Measurements from ENCODE around the gene CAV2.
A peak's percentile ranks its signal among the peaks of the same experiment; 100 is the strongest.

The CAV2 gene

GRCh38 chr7:116538138-116538537, 38.6 kb downstream of the CAV2 start:
- Histone ChIP-seq H3K27me3 (ENCODE audit: control insufficient read depth, insufficient read depth, low read length) (no peaks in the 10 kb centered on the region), H3K9ac (ENCODE audit: low read depth, low read length) (no peak overlapping the region), H3K4me3 (ENCODE audit: low read length) (no peak overlapping the region), H3K36me3 (ENCODE audit: insufficient read depth, low read length) (peaks cover 92% of the 10 kb centered on the region), H3K4me1 (ENCODE audit: control insufficient read depth, insufficient read depth, low read length) (peaks cover 77% of the 10 kb centered on the region), H3K4me2 (ENCODE audit: low read length) (no peak overlapping the region), H3K9me3 (replicated peaks; ENCODE audit: low read length) (no peaks in the 10 kb centered on the region)

GRCh38 chr7:116539879-116540278, 40.3 kb downstream of the CAV2 start:
- no peaks in the 10 kb centered on the region for H3K9me3 ChIP-seq (replicated peaks; ENCODE audit: low read length)
- H3K4me3 ChIP-seq (ENCODE audit: low read length) = no peak overlapping the region
- peaks cover 88% of the 10 kb centered on the region for H3K4me1 ChIP-seq (ENCODE audit: control insufficient read depth, insufficient read depth, low read length)
- H3K36me3 ChIP-seq (ENCODE audit: insufficient read depth, low read length) = peaks cover 96% of the 10 kb centered on the region
- peak overlapping the region; percentile 3 for H3K4me2 ChIP-seq (ENCODE audit: low read length)
- H3K27me3 ChIP-seq (ENCODE audit: control insufficient read depth, insufficient read depth, low read length) = no peaks in the 10 kb centered on the region
- H3K9ac ChIP-seq (ENCODE audit: low read depth, low read length) = peak overlapping the region; percentile 4

GRCh38 chr7:116540743-116541142, 41.2 kb downstream of the CAV2 start:
- Histone ChIP-seq H3K9me3 (replicated peaks; ENCODE audit: low read length) (no peaks in the 10 kb centered on the region), H3K36me3 (ENCODE audit: insufficient read depth, low read length) (peaks cover 96% of the 10 kb centered on the region)

GRCh38 chr7:116541951-116542350, 42.4 kb downstream of the CAV2 start:
- Histone ChIP-seq H3K4me2 (ENCODE audit: low read length) (peak overlapping the region; percentile 6), H3K36me3 (ENCODE audit: insufficient read depth, low read length) (peaks cover 96% of the 10 kb centered on the region), H3K9me3 (replicated peaks; ENCODE audit: low read length) (no peaks in the 10 kb centered on the region), H3K4me3 (ENCODE audit: low read length) (no peak overlapping the region), H3K9ac (ENCODE audit: low read depth, low read length) (peak overlapping the region; percentile 37), H3K27me3 (ENCODE audit: control insufficient read depth, insufficient read depth, low read length) (no peaks in the 10 kb centered on the region), H3K4me1 (ENCODE audit: control insufficient read depth, insufficient read depth, low read length) (peaks cover 90% of the 10 kb centered on the region)

More at GRCh38 chr7:116540743-116541142, 41.2 kb downstream of the CAV2 start:
- no peak overlapping the region for H3K4me3 ChIP-seq (ENCODE audit: low read length)
- H3K27me3 ChIP-seq (ENCODE audit: control insufficient read depth, insufficient read depth, low read length) = no peaks in the 10 kb centered on the region
- H3K4me2 ChIP-seq (ENCODE audit: low read length) = no peak overlapping the region
- H3K9ac ChIP-seq (ENCODE audit: low read depth, low read length) = peak overlapping the region; percentile 29
- H3K4me1 ChIP-seq (ENCODE audit: control insufficient read depth, insufficient read depth, low read length) = peaks cover 88% of the 10 kb centered on the region

GRCh38 chr7:116542618-116543017, 43.1 kb downstream of the CAV2 start:
- Histone ChIP-seq H3K4me3 (ENCODE audit: low read length) (no peak overlapping the region), H3K9ac (ENCODE audit: low read depth, low read length) (peak overlapping the region; percentile 37), H3K36me3 (ENCODE audit: insufficient read depth, low read length) (peaks cover 95% of the 10 kb centered on the region), H3K4me2 (ENCODE audit: low read length) (no peak overlapping the region), H3K27me3 (ENCODE audit: control insufficient read depth, insufficient read depth, low read length) (no peaks in the 10 kb centered on the region), H3K4me1 (ENCODE audit: control insufficient read depth, insufficient read depth, low read length) (peaks cover 91% of the 10 kb centered on the region), H3K9me3 (replicated peaks; ENCODE audit: low read length) (no peaks in the 10 kb centered on the region)

- Histone ChIP-seq H3K9ac (ENCODE audit: low read depth, low read length) (peak overlapping the region; percentile 37), H3K27me3 (ENCODE audit: control insufficient read depth, insufficient read depth, low read length) (no peaks in the 10 kb centered on the region), H3K36me3 (ENCODE audit: insufficient read depth, low read length) (peaks cover 95% of the 10 kb centered on the region), H3K4me2 (ENCODE audit: low read length) (no peak overlapping the region), H3K9me3 (replicated peaks; ENCODE audit: low read length) (no peaks in the 10 kb centered on the region), H3K4me1 (ENCODE audit: control insufficient read depth, insufficient read depth, low read length) (peaks cover 90% of the 10 kb centered on the region), H3K4me3 (ENCODE audit: low read length) (no peak overlapping the region)
Observed at GRCh38 chr7:116543664-116544063, 44.1 kb downstream of the CAV2 start.

GRCh38 chr7:116544487-116544886, 44.9 kb downstream of the CAV2 start:
- H3K36me3 ChIP-seq (ENCODE audit: insufficient read depth, low read length) = peaks cover 94% of the 10 kb centered on the region

GRCh38 chr7:116545411-116545993, 46.0 kb downstream of the CAV2 start:
- Histone ChIP-seq H3K4me3 (ENCODE audit: low read length) (no peak overlapping the region), H3K4me1 (ENCODE audit: control insufficient read depth, insufficient read depth, low read length) (peaks cover 85% of the 10 kb centered on the region), H3K9ac (ENCODE audit: low read depth, low read length) (no peak overlapping the region), H3K36me3 (ENCODE audit: insufficient read depth, low read length) (peaks cover 94% of the 10 kb centered on the region), H3K9me3 (replicated peaks; ENCODE audit: low read length) (no peaks in the 10 kb centered on the region), H3K27me3 (ENCODE audit: control insufficient read depth, insufficient read depth, low read length) (no peaks in the 10 kb centered on the region), H3K4me2 (ENCODE audit: low read length) (no peak overlapping the region)

More at GRCh38 chr7:116544487-116544886, 44.9 kb downstream of the CAV2 start:
- Histone ChIP-seq H3K27me3 (ENCODE audit: control insufficient read depth, insufficient read depth, low read length) (no peaks in the 10 kb centered on the region), H3K9ac (ENCODE audit: low read depth, low read length) (peak overlapping the region; percentile 11), H3K4me2 (ENCODE audit: low read length) (no peak overlapping the region), H3K4me3 (ENCODE audit: low read length) (no peak overlapping the region), H3K9me3 (replicated peaks; ENCODE audit: low read length) (no peaks in the 10 kb centered on the region), H3K4me1 (ENCODE audit: control insufficient read depth, insufficient read depth, low read length) (peaks cover 86% of the 10 kb centered on the region)

GRCh38 chr7:116546054-116546453, 46.5 kb downstream of the CAV2 start:
- no peak overlapping the region for H3K4me3 ChIP-seq (ENCODE audit: low read length)
- peaks cover 82% of the 10 kb centered on the region for H3K4me1 ChIP-seq (ENCODE audit: control insufficient read depth, insufficient read depth, low read length)

GRCh38 chr7:116546916-116547315, 47.4 kb downstream of the CAV2 start:
- Histone ChIP-seq H3K4me3 (ENCODE audit: low read length) (no peak overlapping the region), H3K9ac (ENCODE audit: low read depth, low read length) (peak overlapping the region; percentile 7), H3K4me1 (ENCODE audit: control insufficient read depth, insufficient read depth, low read length) (peaks cover 79% of the 10 kb centered on the region), H3K9me3 (replicated peaks; ENCODE audit: low read length) (no peaks in the 10 kb centered on the region), H3K36me3 (ENCODE audit: insufficient read depth, low read length) (peaks cover 94% of the 10 kb centered on the region), H3K27me3 (ENCODE audit: control insufficient read depth, insufficient read depth, low read length) (no peaks in the 10 kb centered on the region), H3K4me2 (ENCODE audit: low read length) (no peak overlapping the region)

More at GRCh38 chr7:116546054-116546453, 46.5 kb downstream of the CAV2 start:
- no peaks in the 10 kb centered on the region for H3K9me3 ChIP-seq (replicated peaks; ENCODE audit: low read length)
- H3K4me2 ChIP-seq (ENCODE audit: low read length) = no peak overlapping the region
- H3K27me3 ChIP-seq (ENCODE audit: control insufficient read depth, insufficient read depth, low read length) = no peaks in the 10 kb centered on the region
- H3K9ac ChIP-seq (ENCODE audit: low read depth, low read length) = no peak overlapping the region
- H3K36me3 ChIP-seq (ENCODE audit: insufficient read depth, low read length) = peaks cover 94% of the 10 kb centered on the region

- Histone ChIP-seq H3K36me3 (ENCODE audit: insufficient read depth, low read length) (peaks cover 94% of the 10 kb centered on the region), H3K9me3 (replicated peaks; ENCODE audit: low read length) (no peaks in the 10 kb centered on the region), H3K9ac (ENCODE audit: low read depth, low read length) (peak overlapping the region; percentile 45), H3K4me2 (ENCODE audit: low read length) (no peak overlapping the region), H3K27me3 (ENCODE audit: control insufficient read depth, insufficient read depth, low read length) (no peaks in the 10 kb centered on the region), H3K4me3 (ENCODE audit: low read length) (no peak overlapping the region), H3K4me1 (ENCODE audit: control insufficient read depth, insufficient read depth, low read length) (peaks cover 79% of the 10 kb centered on the region)
Observed at GRCh38 chr7:116547347-116547746, 47.8 kb downstream of the CAV2 start.

- Histone ChIP-seq H3K4me2 (ENCODE audit: low read length) (no peak overlapping the region), H3K27me3 (ENCODE audit: control insufficient read depth, insufficient read depth, low read length) (no peaks in the 10 kb centered on the region), H3K9ac (ENCODE audit: low read depth, low read length) (no peak overlapping the region), H3K36me3 (ENCODE audit: insufficient read depth, low read length) (peaks cover 94% of the 10 kb centered on the region), H3K4me1 (ENCODE audit: control insufficient read depth, insufficient read depth, low read length) (peaks cover 79% of the 10 kb centered on the region), H3K4me3 (ENCODE audit: low read length) (no peak overlapping the region), H3K9me3 (replicated peaks; ENCODE audit: low read length) (no peaks in the 10 kb centered on the region)
Observed at GRCh38 chr7:116548506-116548905, 49.0 kb downstream of the CAV2 start.
